ENCODE data around the gene SCLT1. TPM values are rescaled to one million over a fixed set of nuclear protein-coding genes. Genes with fewer than 3 reads are reported as not detected.
"Not testable (repeated sequence)": the region's sequence is repeated elsewhere in the genome, so short reads cannot be mapped to it uniquely, and the experiment has no call there.

The SCLT1 gene
- polyA plus RNA-seq, 5 donors: 13.8 to 26.8 (median 20.3) TPM

DNA sequence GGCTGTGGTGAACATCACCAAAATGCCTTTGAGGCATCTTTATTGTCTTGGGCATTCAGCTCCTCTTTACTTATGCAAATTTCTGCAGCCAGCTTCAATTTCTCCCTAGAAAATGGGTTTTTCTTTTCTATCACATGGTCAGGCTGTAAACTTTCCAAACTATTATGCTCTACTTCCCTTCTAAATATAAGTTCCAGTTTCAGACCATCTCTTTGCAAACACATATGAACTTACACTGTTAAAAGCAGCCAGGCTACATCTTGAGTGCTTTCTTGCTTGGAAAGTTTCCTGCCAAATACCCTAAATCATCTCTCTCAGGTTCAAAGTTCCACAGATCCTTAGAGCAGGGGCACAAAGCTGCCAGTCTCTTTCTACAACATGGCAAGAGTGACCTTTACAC is 13.2 kb downstream of the SCLT1 start:
- no peak for DNase-seq

DNA sequence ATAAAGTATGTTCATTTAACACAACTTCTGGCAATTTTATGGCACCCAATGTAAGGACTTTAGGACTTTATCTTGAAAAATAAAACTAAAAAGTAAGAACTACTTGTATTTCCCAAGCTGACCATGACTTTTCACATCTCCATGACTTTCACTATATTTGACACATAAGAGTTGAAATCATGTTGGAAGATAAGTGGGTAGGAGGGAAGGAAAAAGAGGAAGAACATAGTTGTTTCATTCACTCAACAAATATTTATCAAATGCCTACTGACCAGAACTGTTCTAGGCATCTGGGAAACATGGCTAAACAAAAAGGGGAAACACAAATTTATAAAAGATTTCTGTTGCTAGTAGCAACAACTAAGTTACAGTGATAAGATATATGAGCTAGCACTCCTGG is 16.0 kb downstream of the SCLT1 start:
- DNase-seq: no peak

DNA sequence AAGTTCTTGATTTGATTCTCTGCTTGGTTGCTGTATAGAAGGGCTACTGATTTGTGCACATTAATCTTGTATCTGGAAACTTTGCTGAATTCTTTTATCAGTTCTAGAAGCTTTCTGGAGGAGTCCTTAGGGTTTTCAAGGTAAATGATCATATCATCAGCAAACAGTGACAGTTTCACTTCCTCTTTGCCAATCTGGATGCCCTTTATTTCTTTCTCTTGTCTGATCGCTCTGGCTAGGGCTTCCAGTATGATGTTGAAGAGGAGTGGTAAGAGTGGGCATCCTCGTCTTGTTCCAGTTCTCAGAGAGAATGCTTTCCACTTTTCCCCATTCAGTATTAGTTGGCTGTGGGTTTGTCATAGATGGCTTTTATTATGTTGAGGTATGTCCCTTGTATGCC is 23.8 kb downstream of the SCLT1 start:
- DNase-seq: not testable (repeated sequence)

DNA sequence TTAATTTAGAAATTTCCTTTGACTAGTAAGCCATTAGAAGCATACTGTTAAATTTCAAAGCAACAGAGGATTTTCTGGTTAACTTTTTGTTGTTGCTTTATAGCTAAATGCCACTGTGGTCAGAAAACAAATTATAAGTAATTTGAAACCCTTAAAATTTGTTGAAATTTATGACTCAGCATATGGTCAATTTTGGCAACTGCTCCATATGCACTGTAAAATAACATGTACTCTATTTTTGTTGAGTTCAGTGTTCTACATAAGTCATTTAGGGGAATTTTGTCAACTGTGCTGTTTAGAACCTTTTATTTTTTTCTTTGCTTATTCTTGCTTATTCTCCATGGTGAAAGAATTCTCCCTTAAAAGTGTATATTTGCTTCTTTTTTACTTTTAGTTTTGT is 28.6 kb downstream of the SCLT1 start:
- DNase-seq: no peak

DNA sequence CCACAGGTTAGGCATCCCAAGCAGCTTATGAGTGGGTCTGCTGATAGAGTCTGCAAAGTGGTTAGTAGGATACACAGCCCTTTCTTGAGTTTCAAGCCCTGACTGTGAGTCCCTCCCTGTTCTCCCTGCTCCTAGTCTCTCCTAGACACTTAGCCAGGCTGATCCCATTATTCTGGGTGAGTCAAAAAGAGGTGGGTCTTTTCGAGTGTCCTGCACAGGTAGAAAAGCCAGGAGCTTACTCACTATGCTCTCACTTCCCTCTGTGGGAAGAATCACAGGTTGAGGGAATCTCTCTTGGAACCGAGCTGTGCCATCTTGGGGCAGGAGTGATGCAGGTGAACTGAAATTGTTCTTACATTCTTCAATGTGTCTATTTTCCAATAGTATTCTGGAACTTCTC is 29.7 kb downstream of the SCLT1 start:
- no peak for DNase-seq

DNA sequence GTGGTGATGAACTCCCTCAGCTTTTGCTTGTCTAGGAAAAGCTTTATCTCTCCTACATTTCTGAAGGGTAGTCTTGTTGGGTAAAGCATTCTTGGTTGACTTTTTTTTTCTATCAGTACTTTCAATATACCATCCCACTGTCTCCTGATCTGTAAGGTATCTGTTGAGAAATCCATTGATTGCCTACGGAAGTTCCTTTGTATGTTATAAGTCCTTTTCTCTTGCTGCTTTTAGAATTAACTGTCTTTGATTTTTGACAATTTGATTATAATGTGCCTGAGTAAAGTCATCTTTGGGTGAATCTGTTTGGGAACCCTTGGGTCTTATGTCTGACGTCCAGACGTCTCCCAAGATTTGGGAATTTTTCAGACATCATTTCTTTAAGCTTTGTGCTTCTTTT is 30.8 kb downstream of the SCLT1 start:
- DNase-seq: no peak

DNA sequence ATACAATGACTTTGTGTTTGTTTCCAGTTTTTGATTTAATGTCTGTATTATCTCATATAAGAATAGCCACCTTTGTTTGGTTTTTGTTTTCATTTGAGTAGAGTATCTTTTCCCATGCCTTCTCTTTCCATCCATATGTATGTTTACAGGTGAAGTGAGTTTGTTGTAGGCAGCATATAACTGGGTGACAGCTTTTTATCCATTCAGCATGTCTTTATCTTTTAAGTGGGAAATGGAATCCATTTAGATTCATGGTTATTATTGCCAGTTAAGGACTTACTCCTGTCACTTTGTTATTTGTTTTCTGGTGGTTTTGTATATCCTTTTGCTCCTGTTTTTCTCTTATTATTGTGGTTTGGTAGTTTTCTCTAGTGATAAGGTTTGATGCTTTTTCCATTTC is 34.3 kb downstream of the SCLT1 start:
- no peak for DNase-seq

DNA sequence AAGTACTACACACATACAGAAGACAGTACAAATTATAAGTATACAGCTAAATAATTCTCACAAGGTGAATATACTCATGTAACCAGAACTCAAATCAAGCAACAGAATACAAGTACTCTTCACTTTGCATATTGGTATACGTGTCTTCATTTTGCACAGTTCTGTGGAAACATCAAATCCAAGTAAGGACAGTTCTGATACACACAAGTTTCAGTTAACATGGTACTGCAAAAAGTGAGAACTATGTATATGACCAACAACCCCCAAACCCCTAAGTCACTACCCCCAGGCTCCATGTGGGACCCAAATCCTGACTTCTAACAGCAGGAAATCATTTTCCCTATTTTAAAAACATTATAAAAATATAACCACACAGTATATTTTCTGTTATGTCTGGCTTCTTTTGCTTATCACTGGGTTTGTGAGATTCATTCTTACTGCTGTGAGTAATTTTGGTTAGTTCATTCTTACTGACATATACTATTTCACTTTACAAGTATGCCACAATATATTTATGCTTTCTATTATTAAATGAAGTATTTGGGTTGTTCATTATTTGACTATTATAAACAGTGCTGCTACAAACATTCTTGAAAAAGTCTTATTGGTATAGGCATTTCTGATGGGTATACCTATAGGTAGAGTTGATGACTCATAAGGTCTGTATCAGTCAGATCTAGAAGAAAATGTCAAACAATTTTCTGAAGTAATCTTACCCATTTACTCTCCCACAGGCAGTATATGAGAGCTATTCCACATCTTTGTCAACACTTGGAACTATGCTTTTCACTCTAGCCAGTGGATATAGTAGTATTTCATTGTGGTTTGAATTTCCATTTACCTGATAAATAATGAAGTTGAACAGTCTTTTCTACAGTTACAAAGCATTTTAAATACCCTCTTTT is 47.0 kb downstream of the SCLT1 start:
- DNase-seq: no peak

DNA sequence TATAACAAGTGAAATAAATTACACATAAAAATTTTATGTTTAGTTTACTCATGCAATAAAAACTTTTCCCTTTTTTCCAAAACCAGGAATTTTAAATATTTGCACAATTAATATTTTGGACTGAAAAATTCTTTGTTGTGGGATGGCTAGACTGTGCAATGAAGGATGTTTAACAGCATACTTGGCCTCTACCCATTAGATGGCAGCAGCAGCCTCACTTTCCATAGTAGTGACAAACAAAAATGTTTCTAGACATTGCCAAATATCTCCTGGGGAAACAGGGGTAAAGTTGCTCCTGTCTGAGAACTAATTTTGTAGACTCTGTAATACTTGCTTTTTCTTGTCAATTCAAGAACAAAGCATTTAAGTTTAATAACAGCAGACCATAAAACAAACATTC is 49.8 kb downstream of the SCLT1 start:
- DNase-seq: no peak

DNA sequence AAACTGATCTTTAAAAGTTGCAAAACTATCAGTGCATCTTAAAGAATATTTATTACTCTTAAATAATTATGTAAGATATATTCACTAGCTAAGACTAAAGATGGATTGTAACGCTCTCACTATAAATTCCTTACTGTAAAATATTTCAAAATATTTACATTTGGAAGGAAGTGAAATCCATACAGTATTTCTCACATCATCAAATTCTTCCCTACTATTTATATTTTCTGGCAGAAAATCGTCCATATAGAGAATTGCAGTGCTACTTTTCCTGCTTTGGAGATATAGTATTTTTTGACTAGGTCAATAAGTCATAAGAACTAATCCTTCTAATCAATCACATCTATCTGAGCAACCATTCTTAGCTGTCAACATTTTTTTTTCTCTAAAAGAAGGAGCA is 52.9 kb downstream of the SCLT1 start:
- DNase-seq: no peak

DNA sequence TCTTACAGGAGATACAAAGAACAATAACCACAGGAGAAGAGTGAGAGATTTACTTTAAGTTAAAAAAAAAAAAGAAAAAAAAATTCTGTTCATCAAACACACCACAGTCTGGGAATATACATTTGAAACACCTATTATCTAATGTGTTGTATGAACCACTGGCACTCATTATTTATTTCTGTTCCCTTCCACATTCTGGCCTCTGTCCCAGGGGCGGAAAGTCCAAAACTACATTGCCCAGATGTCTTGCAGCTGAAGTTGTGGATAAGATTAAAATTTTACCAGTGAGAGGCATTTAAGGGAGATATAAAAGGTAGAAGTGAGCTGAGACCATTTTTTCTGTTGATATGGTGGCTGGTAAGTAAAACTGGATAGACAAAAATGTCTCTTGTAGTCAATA is 56.2 kb downstream of the SCLT1 start:
- no peak for DNase-seq

DNA sequence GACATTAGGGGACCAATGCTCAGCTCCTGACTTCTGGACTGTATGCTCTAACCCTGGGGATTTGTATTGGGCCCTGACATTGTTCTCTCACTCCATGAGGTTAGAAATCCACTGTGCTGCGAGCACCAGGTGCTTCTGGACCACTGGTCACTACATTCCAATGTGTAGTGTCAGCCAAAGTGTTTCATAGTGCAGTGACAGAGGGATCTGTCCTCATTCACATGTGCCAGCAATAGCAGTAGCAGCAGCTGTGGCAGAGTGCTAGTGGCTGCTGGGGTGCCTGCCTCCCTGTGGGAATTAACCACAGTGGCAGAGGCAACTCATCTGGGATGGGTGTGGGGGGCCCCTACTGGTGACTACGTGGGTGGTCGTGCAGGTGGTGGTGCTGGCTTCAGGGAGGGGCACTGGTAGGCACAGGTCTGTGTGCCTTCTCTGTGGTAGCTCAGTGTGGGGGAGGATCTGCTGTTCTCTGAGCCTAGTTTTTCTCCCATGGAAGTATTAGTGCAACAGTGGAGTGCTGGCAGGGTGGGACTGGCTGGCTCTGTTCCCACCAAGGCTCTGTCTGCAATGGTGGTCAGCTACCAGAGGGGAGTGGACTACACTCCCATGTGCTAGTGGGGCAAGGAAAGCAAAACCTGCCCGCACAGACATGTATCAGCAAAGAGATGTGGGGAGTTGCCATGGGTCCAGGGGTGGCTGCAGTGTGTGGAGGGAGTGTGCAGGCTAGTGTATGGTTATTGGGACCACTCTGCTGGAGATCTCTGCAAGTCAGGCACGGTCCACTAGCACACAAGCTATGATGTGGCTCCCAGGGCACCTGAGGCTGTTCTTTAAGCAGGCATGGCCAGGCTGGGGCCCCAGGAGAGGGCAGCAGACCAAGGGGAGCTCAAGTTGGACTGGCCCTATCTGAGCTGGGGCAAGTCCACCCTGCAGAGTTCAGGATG is 78.5 kb downstream of the SCLT1 start:
- no peak for DNase-seq

DNA sequence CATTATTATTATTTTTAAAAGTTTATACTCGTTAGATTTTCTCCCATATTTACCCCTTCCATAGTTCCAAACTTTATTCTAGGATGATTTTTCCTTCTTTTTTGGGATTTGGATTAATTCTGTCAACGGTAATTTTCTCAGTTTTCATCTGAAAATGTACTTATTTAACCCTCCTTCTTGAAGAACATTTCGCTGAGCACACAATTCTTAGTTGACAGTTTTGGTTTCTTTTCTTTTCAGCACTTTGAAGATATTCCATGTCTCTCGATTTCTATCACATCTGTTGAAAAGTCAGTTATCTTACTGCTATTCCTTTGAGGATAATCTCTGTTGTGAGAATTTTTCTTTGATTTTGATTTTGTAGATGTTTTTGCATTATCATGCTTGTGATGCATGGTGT is 85.2 kb downstream of the SCLT1 start:
- no peak for DNase-seq

DNA sequence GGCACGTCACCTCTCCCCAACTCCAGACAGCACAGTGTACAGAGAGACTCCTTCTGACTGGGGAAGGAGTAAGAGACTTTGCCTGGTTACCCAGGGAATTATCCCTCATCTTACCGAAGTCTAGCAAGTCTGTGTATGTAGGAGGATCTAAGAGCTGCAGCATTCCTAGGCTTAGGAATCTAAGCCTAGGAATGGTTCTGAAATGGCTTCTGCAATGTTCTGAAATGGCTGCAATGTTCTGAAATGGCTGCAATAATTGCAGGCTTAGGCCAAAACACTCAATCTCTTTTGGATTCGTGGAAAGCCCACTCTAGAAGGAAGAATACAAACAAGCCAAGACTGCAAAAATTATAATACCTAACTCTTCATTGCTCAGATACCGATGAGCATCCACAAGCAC is 106.4 kb downstream of the SCLT1 start:
- no peak for DNase-seq

DNA sequence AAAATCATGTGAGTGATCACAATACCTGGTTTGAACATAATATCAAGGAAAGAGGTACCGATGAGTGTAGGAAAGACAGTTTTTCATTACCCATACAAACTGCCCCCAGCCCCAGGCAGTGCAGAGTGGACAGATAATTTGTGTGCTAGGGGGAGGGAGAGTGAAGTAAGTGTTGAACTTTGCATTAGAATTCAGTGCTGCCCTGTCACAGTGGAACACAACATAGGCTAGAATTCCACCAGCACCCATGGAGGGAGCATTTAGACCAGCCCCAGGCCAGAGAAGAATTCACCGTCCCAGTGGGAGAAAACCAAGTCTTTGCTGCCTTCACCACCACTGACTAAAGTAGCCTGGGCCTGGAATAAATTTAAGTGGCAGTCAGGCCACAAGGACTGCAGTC is 107.3 kb downstream of the SCLT1 start:
- DNase-seq: no peak

DNA sequence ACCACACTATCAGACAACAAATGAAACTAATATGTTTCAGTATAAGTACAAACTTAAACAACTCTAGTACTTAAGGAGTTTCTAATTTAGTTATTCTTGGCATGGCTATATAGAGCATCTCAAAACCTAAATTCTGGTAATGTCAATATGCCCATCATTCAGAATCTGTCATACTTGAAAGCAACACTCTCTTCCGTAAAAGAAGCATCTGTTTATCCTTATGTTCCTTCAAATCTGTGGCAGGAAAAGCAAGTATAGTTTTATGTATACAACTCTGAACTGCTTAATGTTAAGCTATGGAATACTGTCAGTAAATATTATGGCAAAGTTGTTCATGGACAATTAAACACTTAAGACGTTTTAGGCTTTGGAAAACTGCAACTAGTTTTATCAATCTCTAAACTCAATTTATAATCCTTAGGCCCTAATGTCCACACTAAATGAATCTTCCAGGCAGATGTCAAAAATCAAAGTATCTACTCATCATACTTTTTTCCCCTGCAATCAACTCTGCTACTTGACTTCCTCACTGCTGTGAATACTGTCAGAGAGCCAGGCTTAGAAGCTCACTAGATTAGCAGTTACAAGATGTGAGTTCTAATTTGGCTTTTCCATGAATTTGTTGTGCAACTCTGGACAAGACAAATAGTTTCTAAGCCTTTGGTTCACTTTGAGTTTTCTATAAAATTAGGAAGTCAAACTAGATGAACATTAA is 109.4 kb downstream of the SCLT1 start:
- peak in 1 of 2 donors; percentile 8 for DNase-seq

DNA sequence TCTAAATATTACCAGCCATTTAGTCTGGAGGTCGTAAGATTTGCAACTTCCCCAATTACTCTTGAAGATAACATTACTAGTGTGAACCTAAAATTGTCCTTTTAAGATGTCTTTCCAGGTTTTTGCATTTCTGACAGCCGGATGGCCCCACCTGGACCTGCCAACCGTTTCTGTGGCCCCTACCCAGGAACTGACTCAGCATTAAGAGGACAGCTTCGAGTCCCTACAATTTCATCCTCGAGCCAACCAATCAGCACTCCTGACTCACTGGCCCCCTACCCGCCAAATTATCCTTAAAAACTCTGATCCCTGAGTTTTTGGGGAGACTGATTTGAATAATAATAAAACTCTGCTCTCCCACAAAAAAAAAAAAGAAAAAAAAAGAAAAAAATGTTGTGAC is 112.0 kb downstream of the SCLT1 start:
- no peak for DNase-seq

DNA sequence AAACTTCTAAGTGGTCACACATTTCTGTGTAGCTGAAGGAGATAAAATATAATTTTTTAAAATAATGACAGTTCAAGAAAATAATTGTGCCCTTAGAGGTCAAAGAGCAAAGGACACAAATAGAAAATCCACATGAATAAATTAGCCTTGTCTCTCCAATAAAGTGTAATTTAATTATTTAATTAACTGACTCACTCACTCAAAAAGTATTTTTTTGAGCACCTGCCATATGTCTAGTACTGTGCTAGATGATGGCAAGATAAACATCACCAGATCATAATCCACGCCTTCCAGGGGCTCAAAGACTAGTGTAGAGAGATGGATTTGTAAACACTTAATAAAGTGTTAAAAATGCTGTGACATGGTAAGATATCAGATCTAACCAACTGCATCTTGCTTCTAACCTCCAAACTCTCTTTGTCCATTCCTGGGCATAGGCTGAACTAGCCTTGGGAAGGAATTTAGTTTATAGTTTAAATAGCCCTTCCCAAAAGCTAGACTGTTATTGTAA is 112.5 kb downstream of the SCLT1 start:
- DNase-seq: no peak

DNA sequence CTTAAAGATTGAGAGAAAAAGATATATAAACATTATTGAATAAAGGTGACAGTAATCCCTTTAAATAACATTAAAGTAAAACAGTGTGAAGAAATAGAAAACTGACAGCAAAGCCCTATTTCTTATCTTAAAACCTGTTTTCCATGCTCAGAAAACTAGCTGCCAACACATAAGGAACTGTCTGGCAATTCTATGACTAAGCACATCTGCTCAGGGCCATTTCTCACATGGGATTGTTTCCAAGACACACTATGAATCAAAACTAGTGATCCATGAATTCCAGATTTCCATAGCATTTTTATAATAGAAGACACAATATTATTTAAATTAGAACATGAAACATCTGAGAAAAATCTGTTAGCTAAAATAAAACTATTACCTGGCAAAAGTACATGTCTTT is 113.4 kb downstream of the SCLT1 start:
- DNase-seq: no peak

DNA sequence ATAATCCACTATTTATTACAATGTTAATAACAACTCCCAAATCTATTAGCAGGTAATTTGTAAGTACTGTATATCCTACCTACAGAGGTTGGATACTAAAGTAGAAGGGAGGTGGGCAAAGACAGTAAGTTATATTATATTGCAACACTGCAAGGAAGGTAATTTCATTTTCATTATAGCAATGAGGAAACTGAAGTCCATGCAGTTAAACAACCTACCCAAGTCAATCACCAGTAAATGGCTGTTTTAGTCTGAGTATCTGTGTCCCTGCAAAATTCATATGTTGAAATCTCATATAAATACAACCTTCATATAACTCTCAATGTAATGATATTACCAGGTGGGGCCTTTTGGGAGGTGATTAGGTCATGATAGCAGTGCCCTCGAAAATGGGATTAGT is 114.4 kb downstream of the SCLT1 start:
- no peak for DNase-seq

DNA sequence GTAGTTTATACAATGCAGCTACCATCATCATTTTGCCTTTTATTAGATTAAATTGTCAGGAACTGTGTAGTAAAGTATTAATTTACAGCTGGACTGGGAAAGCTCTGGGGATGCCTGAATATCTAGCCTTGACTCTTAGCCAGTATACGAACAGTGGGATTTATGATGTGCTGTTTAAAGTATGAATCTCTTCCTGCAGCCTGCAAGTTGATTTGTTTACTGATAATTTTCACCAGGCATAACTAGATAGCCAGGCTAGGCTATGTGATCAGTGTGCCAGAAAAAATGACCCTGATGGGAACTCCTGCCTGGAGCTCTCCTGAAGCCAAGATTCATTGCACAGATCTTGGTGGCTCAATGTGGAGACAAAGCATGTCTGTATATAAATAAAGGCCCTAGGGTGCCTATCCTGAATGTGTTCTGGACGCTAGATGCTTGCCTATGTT is 119.2 kb downstream of the SCLT1 start:
- peak; percentile 17 to 31 for DNase-seq

DNA sequence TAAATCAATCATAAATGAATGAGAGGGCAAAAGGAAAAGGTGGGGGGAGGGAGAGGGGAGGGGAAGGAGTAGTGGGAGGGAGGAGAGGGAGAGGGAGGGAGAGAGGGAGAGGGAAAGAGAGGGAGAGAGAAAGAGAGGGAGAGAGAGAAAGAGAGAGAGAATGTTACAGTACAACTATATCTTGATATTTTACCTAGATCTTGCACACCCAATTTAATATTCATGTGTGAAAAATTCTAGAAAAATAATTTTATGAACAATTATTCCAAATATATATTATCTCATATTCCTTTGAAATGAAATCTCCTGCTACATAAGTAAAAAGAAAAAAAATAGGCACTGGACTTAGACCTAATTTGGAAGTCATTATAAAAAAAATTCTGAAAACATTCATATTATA is 120.0 kb downstream of the SCLT1 start:
- DNase-seq: no peak

Measured in right lung (tissue), 5 donors.